Fibroblast of mammary gland (primary cell): ENCODE measurements around the gene RSKR.

ENCODE experiments used
- DNase-seq: peaks from one replicate; pipeline ENCODE4 v3.0.0-alpha.2; 2010; ENCODE audit warnings: low read depth
- H3K4me3 ChIP-seq: 2 replicates; pipeline ENCODE4 v1.5.1; 2011; ENCODE audit warnings: low read depth, mild to moderate bottlenecking, low read length, moderate library complexity; ENCODE audit not compliant: control insufficient read depth
- CTCF ChIP-seq: conservative IDR thresholded peaks from 2 replicates; pipeline ENCODE4 v1.5.1; 2011; ENCODE audit warnings: low read depth, low read length, inconsistent platforms; ENCODE audit not compliant: control insufficient read depth, insufficient read depth

RSKR gene

GRCh38 chr17:28574526-28574925 is 39.5 kb downstream of the RSKR start:
- no peak for TF ChIP-seq CTCF
- no peak overlapping the region for H3K4me3 ChIP-seq
- no peak for DNase-seq

- TF ChIP-seq CTCF, result no peak
- H3K4me3 ChIP-seq, result no peak overlapping the region
- DNase-seq, result no peak
Observed at GRCh38 chr17:28573966-28574480, 40.0 kb downstream of the RSKR start.

- TF ChIP-seq CTCF, result no peak
- H3K4me3 ChIP-seq, result no peak overlapping the region
- DNase-seq, result no peak
Observed at GRCh38 chr17:28573521-28573920, 40.5 kb downstream of the RSKR start.

- no peak for TF ChIP-seq CTCF
- DNase-seq, result peak; percentile 45
Observed at GRCh38 chr17:28573040-28573380, 41.0 kb downstream of the RSKR start.

GRCh38 chr17:28572259-28573039 is 41.5 kb downstream of the RSKR start:
- TF ChIP-seq CTCF, result no peak
- DNase-seq, result no peak
- H3K4me3 ChIP-seq, result no peak overlapping the region

More at GRCh38 chr17:28573040-28573380, 41.0 kb downstream of the RSKR start:
- H3K4me3 ChIP-seq, result no peak overlapping the region

- TF ChIP-seq CTCF, result no peak
- DNase-seq, result peak; percentile 82
- H3K4me3 ChIP-seq, result peak within 1 kb of the TSS; percentile 74
Observed at GRCh38 chr17:28571361-28572122, 42.4 kb downstream of the RSKR start, which contains the start of gene PIGS. Gene PIGS (minus strand): TSS chr17:28571524. CDS start chr17:28571496, 28 bp downstream.
